ENCODE data around the gene GTPBP10. TPM values are rescaled to one million over a fixed set of nuclear protein-coding genes. Genes with fewer than 3 reads are reported as not detected.
A peak's percentile ranks its signal among the peaks of the same experiment; 100 is the strongest.

Gene GTPBP10
- total RNA-seq, 2 donors from 2014 or later: 47.6 to 71.1 TPM

DNA sequence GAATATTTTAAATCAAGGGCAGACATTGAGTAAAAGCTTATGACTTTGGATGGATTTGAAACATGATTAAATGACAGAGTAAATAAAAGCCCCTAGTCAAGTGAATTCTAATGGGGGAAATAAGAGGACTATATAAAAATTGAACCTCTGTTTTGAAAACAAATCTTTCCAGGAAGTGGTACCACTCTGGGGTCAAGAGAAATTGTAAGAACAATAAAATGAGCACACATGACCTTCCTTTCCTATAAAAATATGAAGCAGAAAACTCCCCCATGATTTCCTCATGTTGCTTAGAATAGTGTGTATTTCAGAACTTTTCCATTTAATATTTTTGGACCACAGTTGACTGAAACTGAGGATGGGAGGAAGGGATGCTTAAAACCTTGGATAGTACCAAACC is 44.4 kb downstream of the GTPBP10 start:
- Mint-ChIP-seq H3K27me3 (ENCODE audit: low read depth) (no peaks in the 10 kb centered on the region), H3K27ac (no peak overlapping the region), H3K9me3 (peaks cover 3 to 9% of the 10 kb centered on the region in 2 donors), H3K36me3 (ENCODE audit: insufficient read depth in 2 of 2) (peaks cover 10 to 19% of the 10 kb centered on the region in 2 donors), H3K4me1 (ENCODE audit: low read depth) (no peaks in the 10 kb centered on the region), H3K4me3 (no peak overlapping the region)
- DNase-seq (no peak), ATAC-seq (replicated peaks in 1 of 2) (no peak)

DNA sequence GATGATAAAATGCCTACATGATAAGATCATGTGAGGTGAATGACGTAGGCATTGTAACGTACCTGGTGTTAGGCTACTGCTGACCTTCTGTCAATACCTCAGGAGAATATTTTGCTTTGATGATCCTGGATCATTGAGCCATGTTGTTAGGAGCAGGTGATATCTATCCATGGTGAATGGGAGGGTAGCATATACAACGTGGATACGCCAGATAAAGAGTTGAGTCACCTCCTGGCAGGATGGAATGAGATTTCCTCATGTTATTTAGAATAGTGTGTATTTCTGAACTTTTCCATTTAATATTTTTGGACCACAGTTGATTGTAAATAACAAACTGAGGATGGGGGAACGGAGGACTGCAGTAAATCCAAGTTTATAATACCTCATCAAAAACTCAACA is 45.0 kb downstream of the GTPBP10 start:
- DNase-seq: no peak
- ATAC-seq (replicated peaks in 1 of 2): no peak
- Mint-ChIP-seq H3K4me1 (ENCODE audit: low read depth) (no peaks in the 10 kb centered on the region), H3K4me3 (no peak overlapping the region), H3K36me3 (ENCODE audit: insufficient read depth in 2 of 2) (peaks cover 10 to 14% of the 10 kb centered on the region in 2 donors), H3K27ac (no peak overlapping the region), H3K27me3 (ENCODE audit: low read depth) (no peaks in the 10 kb centered on the region), H3K9me3 (peaks cover 5 to 9% of the 10 kb centered on the region in 2 donors)

DNA sequence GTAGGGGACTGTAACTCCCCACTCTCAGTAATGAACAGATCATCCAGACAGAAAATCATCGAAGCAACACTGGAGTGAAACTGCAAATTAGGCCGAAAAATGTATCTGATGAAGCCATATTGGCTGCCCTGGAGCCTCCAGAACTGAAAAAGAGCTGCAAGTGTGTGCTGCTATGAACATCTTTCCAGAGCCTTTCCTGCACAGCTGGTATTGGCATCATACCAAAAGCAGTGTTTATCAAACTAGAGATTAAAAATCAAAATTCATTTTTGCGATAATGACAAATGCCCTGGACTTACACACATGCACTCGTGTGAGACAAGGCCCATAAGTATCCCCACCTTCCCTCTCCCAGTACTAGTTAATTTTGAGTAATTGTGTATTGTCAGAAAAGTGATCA is 49.9 kb downstream of the GTPBP10 start:
- Mint-ChIP-seq H3K4me1 (ENCODE audit: low read depth) (no peaks in the 10 kb centered on the region), H3K36me3 (ENCODE audit: insufficient read depth in 2 of 2) (peaks cover 12 to 20% of the 10 kb centered on the region in 2 donors), H3K27ac (no peak overlapping the region), H3K27me3 (ENCODE audit: low read depth) (no peaks in the 10 kb centered on the region), H3K4me3 (no peak overlapping the region), H3K9me3 (peaks cover 13 to 18% of the 10 kb centered on the region in 2 donors)
- DNase-seq (no peak), ATAC-seq (replicated peaks in 1 of 2) (no peak)

DNA sequence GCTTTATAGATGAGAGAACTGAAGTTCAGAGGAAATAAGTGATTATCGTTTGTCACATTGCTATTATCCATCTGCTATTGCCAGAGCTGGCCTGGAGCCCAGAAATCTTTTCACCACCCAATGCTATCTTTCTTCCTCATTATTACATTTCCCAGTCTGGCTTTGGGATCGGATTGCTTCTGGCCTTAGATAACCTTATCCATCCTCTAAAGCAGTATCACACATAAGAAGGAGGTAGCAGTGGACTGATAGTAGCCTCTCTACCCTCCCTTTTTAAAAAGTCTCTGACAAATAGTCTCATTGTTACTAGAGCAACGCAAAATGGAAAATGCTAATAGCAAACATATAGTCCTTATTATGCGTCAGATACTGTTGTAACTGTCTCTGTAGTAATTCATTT is 55.5 kb downstream of the GTPBP10 start:
- ATAC-seq (replicated peaks in 1 of 2): no peak
- Mint-ChIP-seq H3K4me1 (ENCODE audit: low read depth) (peaks cover 28% of the 10 kb centered on the region), H3K9me3 (peaks cover 9 to 10% of the 10 kb centered on the region in 2 donors), H3K27ac (no peak overlapping the region), H3K36me3 (ENCODE audit: insufficient read depth in 2 of 2) (peaks cover 3 to 8% of the 10 kb centered on the region in 2 donors), H3K27me3 (ENCODE audit: low read depth) (no peaks in the 10 kb centered on the region), H3K4me3 (no peak overlapping the region)
- DNase-seq: no peak

DNA sequence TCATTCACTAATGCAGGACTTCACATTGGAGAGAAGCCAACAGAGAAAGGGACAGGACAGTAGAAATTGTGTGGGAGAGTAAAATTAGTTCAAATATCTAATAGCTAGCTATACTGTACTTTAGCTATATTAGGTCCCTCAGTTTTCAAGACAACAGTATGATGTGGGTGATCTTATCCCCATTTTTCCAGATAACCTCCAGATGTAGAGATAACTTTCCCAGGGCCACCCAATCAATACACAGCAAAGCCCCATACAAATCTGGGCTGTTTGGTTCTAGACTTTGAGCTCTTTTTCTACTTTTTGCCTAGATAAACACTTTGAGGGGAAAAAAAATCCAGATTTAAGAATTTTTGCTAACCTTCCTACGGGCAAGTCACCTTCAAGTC is 56.3 kb downstream of the GTPBP10 start:
- H3K9me3 Mint-ChIP-seq: peaks cover 9 to 10% of the 10 kb centered on the region in 2 donors
- peak overlapping the region; percentile 91 to 98 for H3K4me3 Mint-ChIP-seq
- H3K27me3 Mint-ChIP-seq (ENCODE audit: low read depth): no peaks in the 10 kb centered on the region
- DNase-seq (no peak), ATAC-seq (replicated peaks in 1 of 2) (no peak)
- H3K36me3 Mint-ChIP-seq (ENCODE audit: insufficient read depth in 2 of 2): peaks cover 3 to 8% of the 10 kb centered on the region in 2 donors
- H3K27ac Mint-ChIP-seq: peak overlapping the region; percentile 99
- peaks cover 28% of the 10 kb centered on the region for H3K4me1 Mint-ChIP-seq (ENCODE audit: low read depth)

DNA sequence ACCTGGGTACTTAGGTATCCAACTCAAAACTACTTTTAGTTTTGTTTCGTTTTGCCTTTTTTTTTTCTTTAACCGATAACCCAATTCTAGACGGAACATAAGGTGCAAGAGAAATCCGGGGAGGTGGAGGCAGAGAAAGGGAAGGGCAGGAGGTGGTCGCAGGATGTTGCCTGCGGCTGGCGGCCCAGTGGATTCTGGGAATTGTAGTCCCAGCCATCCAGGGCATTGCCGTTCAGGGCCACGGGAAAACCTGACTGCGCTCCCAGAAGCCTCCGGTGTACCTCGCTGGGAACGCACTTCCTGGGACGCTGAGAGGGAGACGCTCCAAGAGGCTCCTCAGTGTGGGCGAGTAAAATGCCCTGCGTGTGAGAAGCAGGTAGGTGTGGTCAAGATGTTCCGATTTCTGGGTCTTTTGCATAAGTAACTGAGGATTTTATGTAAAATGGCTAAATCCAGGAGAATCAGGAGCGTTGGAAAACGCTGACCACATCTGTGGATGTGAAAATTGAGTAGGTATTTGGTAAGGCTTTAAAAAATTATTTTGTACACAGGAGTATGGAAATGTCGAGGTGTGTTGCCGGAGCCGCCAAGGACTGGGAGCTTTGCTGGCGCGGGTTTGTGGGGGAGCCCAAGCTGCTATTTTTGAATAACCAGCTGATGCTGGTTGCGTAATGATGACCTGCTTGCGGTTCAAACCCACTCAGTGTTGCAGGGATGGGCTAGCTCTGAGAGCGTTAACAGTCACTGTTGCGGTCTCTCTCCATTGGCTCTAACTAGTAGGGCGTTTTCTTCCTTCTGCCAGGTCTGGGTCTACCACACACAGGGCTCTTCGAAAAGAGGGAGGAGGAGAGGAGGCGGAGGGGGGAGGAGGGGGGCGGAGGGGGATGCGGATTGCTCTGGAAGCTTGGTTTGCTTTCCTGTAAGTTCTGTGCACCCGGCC is 56.9 kb downstream of the GTPBP10 start, which contains the start of gene CLDN12:
Gene CLDN12, plus strand, starts transcription at position 288 of the 940 bp plus-strand sequence. CDS start 9,216 bp downstream, outside the sequence.
- H3K27ac Mint-ChIP-seq: peak within 1 kb of the TSS; percentile 99
- H3K9me3 Mint-ChIP-seq: peaks cover 6 to 7% of the 10 kb centered on the region in 2 donors
- ATAC-seq (replicated peaks in 1 of 2): peak; percentile 99
- peaks cover 28% of the 10 kb centered on the region for H3K4me1 Mint-ChIP-seq (ENCODE audit: low read depth)
- DNase-seq: peak; percentile 84 to 85
- peak within 1 kb of the TSS; percentile 91 to 98 for H3K4me3 Mint-ChIP-seq
- peaks cover under 1 to 6% of the 10 kb centered on the region in 2 donors for H3K36me3 Mint-ChIP-seq (ENCODE audit: insufficient read depth in 2 of 2)
- H3K27me3 Mint-ChIP-seq (ENCODE audit: low read depth): no peaks in the 10 kb centered on the region

DNA sequence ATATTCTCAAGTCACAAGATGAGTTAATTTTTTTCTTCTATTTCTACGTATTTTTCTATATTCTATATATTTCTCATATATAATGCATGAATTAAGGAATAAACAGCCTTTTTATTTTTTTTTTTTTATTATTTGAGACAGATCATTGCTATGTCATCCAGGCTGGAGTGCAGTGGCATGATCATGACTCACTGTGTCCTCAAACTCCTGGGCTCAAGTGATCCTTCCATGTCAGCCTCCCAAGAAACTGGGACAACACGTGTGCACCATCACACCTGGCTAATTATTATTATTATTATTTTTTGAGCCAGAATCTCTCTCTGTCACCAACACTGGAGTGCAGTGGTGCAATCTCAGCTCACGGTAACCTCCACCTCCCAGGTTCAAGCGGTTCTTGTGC is 58.3 kb downstream of the GTPBP10 start:
- H3K27ac Mint-ChIP-seq: no peak overlapping the region
- H3K27me3 Mint-ChIP-seq (ENCODE audit: low read depth): no peaks in the 10 kb centered on the region
- ATAC-seq (replicated peaks in 1 of 2): no peak
- peaks cover 28% of the 10 kb centered on the region for H3K4me1 Mint-ChIP-seq (ENCODE audit: low read depth)
- no peaks in the 10 kb centered on the region for H3K36me3 Mint-ChIP-seq (ENCODE audit: insufficient read depth in 2 of 2)
- peak overlapping the region; percentile 91 to 98 for H3K4me3 Mint-ChIP-seq
- peaks cover 2 to 5% of the 10 kb centered on the region in 2 donors for H3K9me3 Mint-ChIP-seq
- no peak for DNase-seq

DNA sequence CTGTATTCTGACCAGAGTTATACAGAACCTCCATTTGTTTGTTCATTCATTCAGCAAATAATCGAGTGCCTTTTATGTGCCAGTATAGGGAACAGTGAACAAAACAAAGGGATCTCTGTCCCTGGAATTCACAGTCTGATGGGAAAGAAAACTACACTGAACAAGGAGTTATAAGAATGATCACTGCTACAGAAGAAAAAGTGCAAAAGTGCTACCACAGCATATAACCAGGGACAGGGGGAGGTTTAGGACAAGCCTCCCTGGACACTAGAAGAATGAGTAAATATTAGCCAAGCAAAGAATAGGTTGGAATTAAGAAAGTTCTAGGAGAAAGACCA is 60.9 kb downstream of the GTPBP10 start:
- H3K27ac Mint-ChIP-seq: peak overlapping the region; percentile 5
- H3K9me3 Mint-ChIP-seq: no peaks in the 10 kb centered on the region
- peaks cover 27% of the 10 kb centered on the region for H3K4me1 Mint-ChIP-seq (ENCODE audit: low read depth)
- H3K27me3 Mint-ChIP-seq (ENCODE audit: low read depth): no peaks in the 10 kb centered on the region
- H3K36me3 Mint-ChIP-seq (ENCODE audit: insufficient read depth in 2 of 2): no peaks in the 10 kb centered on the region
- DNase-seq: no peak
- no peak for ATAC-seq (replicated peaks in 1 of 2)
- H3K4me3 Mint-ChIP-seq: no peak overlapping the region

DNA sequence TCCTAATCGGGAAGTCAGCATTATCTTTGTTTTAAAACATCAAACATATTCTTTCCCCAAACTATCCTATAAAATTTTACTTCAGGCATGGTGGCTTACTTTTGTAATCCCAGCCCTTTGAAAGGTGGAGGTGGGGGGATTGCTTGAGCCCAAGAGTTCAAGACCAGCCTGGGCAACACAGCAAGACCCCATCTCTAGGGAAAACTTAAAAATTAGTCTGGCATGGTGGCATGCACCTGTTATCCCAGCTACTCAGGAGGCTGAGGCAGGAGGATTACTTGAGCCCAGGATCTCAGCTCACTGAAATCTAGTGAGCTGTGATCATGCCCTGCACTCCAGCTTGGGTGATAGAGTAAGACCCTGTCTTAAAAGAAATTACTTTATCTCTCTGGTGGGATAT is 61.6 kb downstream of the GTPBP10 start:
- H3K9me3 Mint-ChIP-seq: no peaks in the 10 kb centered on the region
- DNase-seq: no peak
- H3K4me1 Mint-ChIP-seq (ENCODE audit: low read depth): peaks cover 20% of the 10 kb centered on the region
- no peak for ATAC-seq (replicated peaks in 1 of 2)
- no peaks in the 10 kb centered on the region for H3K27me3 Mint-ChIP-seq (ENCODE audit: low read depth)
- no peaks in the 10 kb centered on the region for H3K36me3 Mint-ChIP-seq (ENCODE audit: insufficient read depth in 2 of 2)
- H3K4me3 Mint-ChIP-seq: no peak overlapping the region
- no peak overlapping the region for H3K27ac Mint-ChIP-seq

DNA sequence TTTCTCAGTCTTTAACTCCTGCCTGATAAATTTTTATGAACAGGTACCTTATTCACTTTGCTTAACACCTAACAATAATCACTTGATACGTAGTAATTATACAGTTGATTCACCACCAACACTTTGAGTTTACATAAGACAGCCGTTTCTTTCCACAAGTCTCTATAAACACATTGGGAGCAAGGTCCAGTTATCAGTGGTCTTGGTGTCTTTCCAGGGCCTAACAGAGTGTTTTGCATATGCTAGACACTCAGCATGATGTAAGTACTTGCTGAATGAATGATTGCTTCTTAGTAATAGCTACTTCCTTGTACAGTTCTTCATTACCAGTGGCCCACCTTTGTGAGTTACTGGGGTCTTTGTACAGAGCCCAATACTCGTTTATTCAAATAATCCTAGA is 63.2 kb downstream of the GTPBP10 start:
- no peaks in the 10 kb centered on the region for H3K27me3 Mint-ChIP-seq (ENCODE audit: low read depth)
- peaks cover 7% of the 10 kb centered on the region for H3K4me1 Mint-ChIP-seq (ENCODE audit: low read depth)
- no peak for DNase-seq
- H3K9me3 Mint-ChIP-seq: no peaks in the 10 kb centered on the region
- no peak overlapping the region for H3K27ac Mint-ChIP-seq
- no peak overlapping the region for H3K4me3 Mint-ChIP-seq
- ATAC-seq (replicated peaks in 1 of 2): no peak
- no peaks in the 10 kb centered on the region for H3K36me3 Mint-ChIP-seq (ENCODE audit: insufficient read depth in 2 of 2)

DNA sequence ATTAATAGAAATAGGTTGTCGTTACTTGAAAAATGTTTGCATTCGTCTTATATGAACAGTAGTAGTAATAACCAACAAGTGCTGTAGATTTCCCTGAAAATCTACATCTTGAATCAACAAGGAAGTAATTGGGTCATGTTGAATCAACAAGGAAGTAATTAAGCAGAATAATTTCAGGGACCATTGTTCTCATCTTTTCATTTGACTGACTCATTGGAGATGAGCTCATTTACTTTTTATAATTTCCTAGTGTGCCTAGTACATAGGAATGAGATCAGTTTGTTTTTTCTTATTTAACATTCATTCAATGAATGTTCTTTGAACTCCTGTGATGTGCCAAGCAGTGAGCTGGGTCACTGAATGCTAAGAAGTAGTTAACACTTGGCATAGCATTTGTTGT is 65.0 kb downstream of the GTPBP10 start:
- Mint-ChIP-seq H3K4me3 (no peak overlapping the region), H3K36me3 (ENCODE audit: insufficient read depth in 2 of 2) (no peaks in the 10 kb centered on the region), H3K27ac (no peak overlapping the region), H3K4me1 (ENCODE audit: low read depth) (no peaks in the 10 kb centered on the region), H3K27me3 (ENCODE audit: low read depth) (no peaks in the 10 kb centered on the region), H3K9me3 (no peaks in the 10 kb centered on the region)
- DNase-seq: no peak
- ATAC-seq (replicated peaks in 1 of 2): no peak

DNA sequence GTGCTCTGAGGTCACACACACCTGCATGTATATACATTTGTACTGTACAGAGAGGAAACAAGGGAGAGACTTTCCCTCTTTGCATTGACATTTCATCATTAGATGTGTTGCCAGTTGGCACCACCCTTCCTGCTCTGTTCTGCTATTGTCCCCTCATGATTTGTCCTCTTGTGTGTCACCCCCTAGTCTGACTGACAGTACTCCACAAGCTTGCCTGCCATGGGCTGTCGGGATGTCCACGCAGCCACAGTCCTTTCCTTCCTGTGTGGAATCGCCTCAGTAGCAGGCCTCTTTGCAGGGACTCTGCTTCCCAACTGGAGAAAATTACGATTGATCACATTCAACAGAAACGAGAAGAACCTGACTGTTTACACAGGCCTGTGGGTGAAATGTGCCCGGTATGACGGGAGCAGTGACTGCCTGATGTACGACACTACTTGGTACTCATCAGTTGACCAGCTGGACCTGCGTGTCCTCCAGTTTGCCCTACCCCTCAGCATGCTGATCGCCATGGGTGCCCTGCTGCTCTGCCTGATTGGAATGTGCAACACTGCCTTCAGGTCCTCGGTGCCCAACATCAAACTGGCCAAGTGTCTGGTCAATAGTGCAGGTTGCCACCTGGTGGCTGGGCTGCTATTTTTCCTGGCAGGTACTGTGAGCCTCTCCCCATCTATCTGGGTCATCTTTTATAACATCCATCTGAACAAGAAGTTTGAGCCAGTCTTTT is 66.1 kb downstream of the GTPBP10 start:
- Mint-ChIP-seq H3K27ac (no peak overlapping the region), H3K36me3 (ENCODE audit: insufficient read depth in 2 of 2) (no peaks in the 10 kb centered on the region), H3K4me3 (no peak overlapping the region), H3K4me1 (ENCODE audit: low read depth) (no peaks in the 10 kb centered on the region), H3K27me3 (ENCODE audit: low read depth) (no peaks in the 10 kb centered on the region), H3K9me3 (no peaks in the 10 kb centered on the region)
- peak in 1 of 2 donors; percentile 57 for ATAC-seq (replicated peaks in 1 of 2)
- peak; percentile 24 to 30 for DNase-seq

DNA sequence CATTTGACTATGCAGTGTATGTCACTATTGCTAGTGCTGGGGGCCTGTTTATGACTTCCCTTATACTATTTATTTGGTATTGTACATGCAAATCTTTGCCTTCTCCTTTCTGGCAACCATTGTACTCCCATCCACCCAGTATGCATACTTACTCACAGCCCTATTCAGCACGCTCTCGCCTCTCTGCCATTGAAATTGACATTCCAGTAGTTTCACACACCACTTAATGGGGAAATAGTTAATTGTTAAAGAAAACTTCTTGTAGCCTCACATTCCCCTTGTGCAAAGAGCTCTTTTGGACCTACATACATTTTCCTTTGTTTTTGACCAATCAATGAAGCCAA is 66.6 kb downstream of the GTPBP10 start:
- Mint-ChIP-seq H3K4me1 (ENCODE audit: low read depth) (no peaks in the 10 kb centered on the region), H3K4me3 (no peak overlapping the region), H3K27ac (no peak overlapping the region), H3K9me3 (no peaks in the 10 kb centered on the region), H3K27me3 (ENCODE audit: low read depth) (no peaks in the 10 kb centered on the region), H3K36me3 (ENCODE audit: insufficient read depth in 2 of 2) (no peaks in the 10 kb centered on the region)
- ATAC-seq (replicated peaks in 1 of 2) (no peak), DNase-seq (no peak)

All from activated T-cell treated with anti-CD3 and anti-CD28 coated beads, Interleukin-2, amount 50 U/mL, for 72 hours (primary cell).